GM19455 (cell line): Measurements from ENCODE around the gene SFTPB.
A peak's percentile ranks its signal among the peaks of the same experiment; 100 is the strongest.
"Not testable (repeated sequence)": the region's sequence is repeated elsewhere in the genome, so short reads cannot be mapped to it uniquely, and the experiment has no call there.

ENCODE experiments used
- ATAC-seq: cut with Tn5 transposase; IDR thresholded peaks from one replicate; pipeline ENCODE4 v1.9.1; 2021; ENCODE audit not compliant: unreplicated experiment

SFTPB gene

GRCh38 chr2:85617723-85618122 is 50.3 kb downstream of the SFTPB start:
- ATAC-seq, result not testable (repeated sequence)

- ATAC-seq, result no peak
Observed at GRCh38 chr2:85615413-85615728, 52.6 kb downstream of the SFTPB start.

- not testable (repeated sequence) for ATAC-seq
Observed at GRCh38 chr2:85614757-85615156, 53.2 kb downstream of the SFTPB start.

- ATAC-seq, result no peak
Observed at GRCh38 chr2:85613717-85614515, 54.1 kb downstream of the SFTPB start.

- peak; percentile 68 for ATAC-seq
Observed at GRCh38 chr2:85611705-85612587, 56.1 kb downstream of the SFTPB start, which contains the start of gene C2orf68. C2orf68 (minus strand) TSS chr2:85612066; CDS start chr2:85611984, 82 bp downstream.

- ATAC-seq, result no peak
Observed at GRCh38 chr2:85611217-85611704, 56.7 kb downstream of the SFTPB start.
